Measurements from ENCODE around the gene UGT1A9. TPM values are rescaled to one million over a fixed set of nuclear protein-coding genes. Genes with fewer than 3 reads are reported as not detected.

Gene UGT1A9
- total and polyA plus RNA-seq, 4 donors: not detected

DNA sequence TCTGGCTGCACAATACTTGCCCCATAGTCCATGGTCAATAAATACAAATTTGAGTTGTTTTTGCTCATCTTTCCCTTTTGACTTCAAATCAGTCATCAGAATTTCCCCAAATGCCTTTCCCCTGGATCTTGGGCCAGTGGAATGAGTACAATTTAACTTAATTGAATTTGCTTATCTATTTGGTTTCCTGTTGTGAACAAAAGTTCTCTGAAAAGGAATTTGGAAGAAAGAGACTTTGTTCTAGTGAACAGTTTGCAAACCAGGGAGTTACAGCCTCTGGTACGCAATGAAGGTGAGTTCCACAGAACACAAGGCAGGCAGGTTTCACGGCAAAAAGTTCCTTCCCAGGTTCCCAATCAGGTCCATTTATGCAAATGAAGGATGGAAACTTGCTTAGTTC, 87.2 kb downstream of the UGT1A9 start:
- H3K4me3 ChIP-seq: no peak overlapping the region
- no peaks in the 10 kb centered on the region for H3K36me3 ChIP-seq (ENCODE audit: control insufficient read depth in 4 of 4, insufficient read depth in 4 of 4, low read length in 4 of 4)
- WGBS, 2 donors: 90% methylated on average over 2 of the region's 2 CpGs
- H3K9me3 ChIP-seq (ENCODE audit: control insufficient read depth in 4 of 4, insufficient read depth in 3 of 4, low read length in 3 of 4): peaks cover 0 to 3% (median 0%) of the 10 kb centered on the region in 4 donors
- H3K27ac ChIP-seq (ENCODE audit: low read depth in 1 of 2, low read length in 1 of 2): no peak overlapping the region
- TF ChIP-seq, protein P1, sequence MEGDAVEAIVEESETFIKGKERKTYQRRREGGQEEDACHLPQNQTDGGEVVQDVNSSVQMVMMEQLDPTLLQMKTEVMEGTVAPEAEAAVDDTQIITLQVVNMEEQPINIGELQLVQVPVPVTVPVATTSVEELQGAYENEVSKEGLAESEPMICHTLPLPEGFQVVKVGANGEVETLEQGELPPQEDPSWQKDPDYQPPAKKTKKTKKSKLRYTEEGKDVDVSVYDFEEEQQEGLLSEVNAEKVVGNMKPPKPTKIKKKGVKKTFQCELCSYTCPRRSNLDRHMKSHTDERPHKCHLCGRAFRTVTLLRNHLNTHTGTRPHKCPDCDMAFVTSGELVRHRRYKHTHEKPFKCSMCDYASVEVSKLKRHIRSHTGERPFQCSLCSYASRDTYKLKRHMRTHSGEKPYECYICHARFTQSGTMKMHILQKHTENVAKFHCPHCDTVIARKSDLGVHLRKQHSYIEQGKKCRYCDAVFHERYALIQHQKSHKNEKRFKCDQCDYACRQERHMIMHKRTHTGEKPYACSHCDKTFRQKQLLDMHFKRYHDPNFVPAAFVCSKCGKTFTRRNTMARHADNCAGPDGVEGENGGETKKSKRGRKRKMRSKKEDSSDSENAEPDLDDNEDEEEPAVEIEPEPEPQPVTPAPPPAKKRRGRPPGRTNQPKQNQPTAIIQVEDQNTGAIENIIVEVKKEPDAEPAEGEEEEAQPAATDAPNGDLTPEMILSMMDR (IDR thresholded peaks at IDR 0.05; ENCODE audit: control extremely low read depth, extremely low read depth): no peak
- ATAC-seq (ENCODE audit: insufficient read depth, low FRiP score) (no peak), DNase-seq (no peak)
- no peaks in the 10 kb centered on the region for H3K27me3 ChIP-seq (ENCODE audit: control insufficient read depth in 3 of 3, insufficient read depth in 3 of 3, low read length in 2 of 3)
- no peaks in the 10 kb centered on the region for H3K4me1 ChIP-seq (ENCODE audit: control insufficient read depth in 5 of 5, insufficient read depth in 5 of 5, low read length in 5 of 5)
- no peak overlapping the region for H3K9ac ChIP-seq (ENCODE audit: insufficient read depth in 1 of 2, low read length in 2 of 2)

DNA sequence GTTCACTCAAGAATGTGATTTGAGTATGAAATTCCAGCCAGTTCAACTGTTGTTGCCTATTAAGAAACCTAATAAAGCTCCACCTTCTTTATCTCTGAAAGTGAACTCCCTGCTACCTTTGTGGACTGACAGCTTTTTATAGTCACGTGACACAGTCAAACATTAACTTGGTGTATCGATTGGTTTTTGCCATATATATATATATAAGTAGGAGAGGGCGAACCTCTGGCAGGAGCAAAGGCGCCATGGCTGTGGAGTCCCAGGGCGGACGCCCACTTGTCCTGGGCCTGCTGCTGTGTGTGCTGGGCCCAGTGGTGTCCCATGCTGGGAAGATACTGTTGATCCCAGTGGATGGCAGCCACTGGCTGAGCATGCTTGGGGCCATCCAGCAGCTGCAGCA, 88.3 kb downstream of the UGT1A9 start, which contains the start of gene UGT1A1:
UGT1A1 (plus strand) TSS at position 228 of the 400 bp plus-strand sequence; CDS start at position 246, 18 bp downstream.
- Histone ChIP-seq H3K9me3 (ENCODE audit: control insufficient read depth in 4 of 4, insufficient read depth in 3 of 4, low read length in 3 of 4) (peaks cover 0 to under 1% (median 0%) of the 10 kb centered on the region in 4 donors), H3K4me1 (ENCODE audit: control insufficient read depth in 5 of 5, insufficient read depth in 5 of 5, low read length in 5 of 5) (no peaks in the 10 kb centered on the region), H3K27ac (ENCODE audit: low read depth in 1 of 2, low read length in 1 of 2) (no peak within 1 kb of the TSS), H3K27me3 (ENCODE audit: control insufficient read depth in 3 of 3, insufficient read depth in 3 of 3, low read length in 2 of 3) (no peaks in the 10 kb centered on the region), H3K36me3 (ENCODE audit: control insufficient read depth in 4 of 4, insufficient read depth in 4 of 4, low read length in 4 of 4) (no peaks in the 10 kb centered on the region), H3K9ac (ENCODE audit: insufficient read depth in 1 of 2, low read length in 2 of 2) (no peak within 1 kb of the TSS), H3K4me3 (no peak within 1 kb of the TSS)
- WGBS, 2 donors: 90 to 92% methylated on average over 6 of the region's 6 CpGs
- DNase-seq: no peak
- TF ChIP-seq, protein P1 (IDR thresholded peaks at IDR 0.05; ENCODE audit: control extremely low read depth, extremely low read depth): no peak
- ATAC-seq (ENCODE audit: insufficient read depth, low FRiP score): no peak

DNA sequence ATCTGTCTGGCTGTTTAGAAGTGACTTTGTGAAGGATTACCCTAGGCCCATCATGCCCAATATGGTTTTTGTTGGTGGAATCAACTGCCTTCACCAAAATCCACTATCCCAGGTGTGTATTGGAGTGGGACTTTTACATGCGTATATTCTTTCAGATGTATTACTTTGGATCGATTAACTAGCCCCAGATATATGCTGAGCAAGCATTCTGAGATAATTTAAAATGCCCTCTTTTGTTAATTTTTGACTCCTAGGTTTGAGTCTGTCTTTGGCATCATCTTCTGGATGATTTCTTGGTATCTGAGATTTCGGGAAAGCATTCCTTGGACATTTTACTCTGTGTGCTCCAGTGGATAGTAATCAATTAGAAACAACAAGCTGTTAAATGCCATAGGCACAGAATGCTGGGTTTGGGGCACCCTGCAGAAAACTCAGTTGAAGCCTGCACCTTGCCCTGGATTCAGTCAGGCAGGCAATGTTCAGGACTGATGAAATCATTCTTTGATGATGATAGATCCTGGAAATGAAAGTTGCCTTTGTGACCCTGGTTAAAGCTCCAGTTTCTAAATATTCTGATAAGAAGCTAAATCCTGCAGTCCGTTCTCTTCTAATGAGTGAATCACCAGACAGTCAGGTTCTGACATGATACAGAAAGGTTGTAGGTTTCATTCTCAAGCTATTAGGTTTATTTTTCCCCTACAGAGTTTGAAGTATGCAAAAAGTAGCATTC, 89.5 kb downstream of the UGT1A9 start:
- Histone ChIP-seq H3K4me3 (no peak overlapping the region), H3K9me3 (ENCODE audit: control insufficient read depth in 4 of 4, insufficient read depth in 3 of 4, low read length in 3 of 4) (no peaks in the 10 kb centered on the region), H3K27ac (ENCODE audit: low read depth in 1 of 2, low read length in 1 of 2) (no peak overlapping the region), H3K4me1 (ENCODE audit: control insufficient read depth in 5 of 5, insufficient read depth in 5 of 5, low read length in 5 of 5) (no peaks in the 10 kb centered on the region), H3K36me3 (ENCODE audit: control insufficient read depth in 4 of 4, insufficient read depth in 4 of 4, low read length in 4 of 4) (no peaks in the 10 kb centered on the region), H3K9ac (ENCODE audit: insufficient read depth in 1 of 2, low read length in 2 of 2) (no peak overlapping the region), H3K27me3 (ENCODE audit: control insufficient read depth in 3 of 3, insufficient read depth in 3 of 3, low read length in 2 of 3) (no peaks in the 10 kb centered on the region)
- DNase-seq (no peak), ATAC-seq (ENCODE audit: insufficient read depth, low FRiP score) (no peak)
- TF ChIP-seq, protein P1 (IDR thresholded peaks at IDR 0.05; ENCODE audit: control extremely low read depth, extremely low read depth): no peak
- WGBS, 2 donors: 83 to 88% methylated on average over 4 of the region's 4 CpGs
